ENCODE data around the gene IPO13.

- TF ChIP-seq CTCF (IDR thresholded peaks at IDR 0.05 in 4 of 5, conservative IDR thresholded peaks at IDR 0.05 in 1 of 5) (no peak), POLR2A (IDR thresholded peaks at IDR 0.05) (no peak)
Observed at GRCh38 chr1:43968348-43968948, 21.7 kb downstream of the IPO13 start.

All from gastrocnemius medialis (tissue), 4 donors.